Fibroblast of skin of back (primary cell): ENCODE results near the gene C1S.
A peak's percentile ranks its signal among the peaks of the same experiment; 100 is the strongest.
"Not testable (repeated sequence)": the region's sequence is repeated elsewhere in the genome, so short reads cannot be mapped to it uniquely, and the experiment has no call there.

ENCODE experiments used
- DNase-seq: peaks from one replicate; pipeline ENCODE4 v3.0.0-alpha.2; 2013

C1S gene

GRCh38 chr12:7046383-7047105 lies 14.0 kb upstream of the C1S start:
- no peak for DNase-seq

DNA sequence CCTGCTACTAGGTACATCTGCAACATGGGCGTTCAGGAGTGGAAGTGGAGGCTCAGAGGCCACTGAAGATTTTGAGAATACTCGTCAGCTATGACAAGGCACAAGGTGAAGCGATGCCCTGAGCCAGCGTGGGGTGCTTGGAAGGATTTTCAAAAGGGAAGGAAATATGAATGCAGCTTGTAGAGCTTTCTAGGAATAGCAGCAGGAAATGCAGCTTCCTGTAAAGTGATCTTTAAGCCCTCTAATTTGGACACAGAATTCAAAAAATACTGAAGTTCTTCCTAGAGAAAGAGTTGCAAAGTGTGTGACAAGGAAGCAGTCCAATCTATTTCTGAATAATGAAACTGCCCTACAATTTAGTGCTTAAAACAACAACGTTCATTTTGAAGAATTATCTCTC lies 13.2 kb upstream of the C1S start:
- DNase-seq: no peak

GRCh38 chr12:7049445-7049951 lies 11.0 kb upstream of the C1S start:
- DNase-seq: not testable (repeated sequence)

- DNase-seq: not testable (repeated sequence)
Measured at GRCh38 chr12:7049973-7050372, 10.5 kb upstream of the C1S start.

- no peak for DNase-seq
Measured at GRCh38 chr12:7054925-7055324, 5.6 kb upstream of the C1S start.

DNA sequence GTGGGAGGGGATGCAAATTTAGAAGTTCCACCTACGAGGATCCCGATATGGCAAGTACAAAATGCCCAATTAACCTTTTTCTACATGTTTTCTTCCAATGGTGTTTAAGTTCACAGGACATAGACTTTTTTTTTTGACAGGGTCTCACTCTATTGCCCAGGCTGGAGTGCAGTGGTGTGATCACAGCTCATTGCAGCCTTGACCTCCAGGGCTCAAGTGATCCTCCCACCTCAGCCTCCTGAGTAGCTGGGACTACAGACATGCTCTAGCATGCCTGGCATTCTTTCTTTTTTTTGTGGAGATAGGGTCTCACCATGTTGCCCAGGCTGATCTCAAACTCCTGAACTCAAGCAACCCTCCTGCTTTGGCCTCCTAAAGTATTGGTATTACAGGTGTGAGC lies 4.8 kb upstream of the C1S start:
- not testable (repeated sequence) for DNase-seq

GRCh38 chr12:7058163-7058845 lies 2.2 kb upstream of the C1S start:
- no peak for DNase-seq

GRCh38 chr12:7058850-7059395 lies 1.6 kb upstream of the C1S start:
- DNase-seq: no peak

GRCh38 chr12:7059780-7060179 lies 738 bp upstream of the C1S start:
- DNase-seq: no peak

GRCh38 chr12:7061138-7061537 lies 620 bp downstream of the C1S start:
- DNase-seq: no peak

- no peak for DNase-seq
Measured at GRCh38 chr12:7061596-7061995, 1.1 kb downstream of the C1S start.

DNA sequence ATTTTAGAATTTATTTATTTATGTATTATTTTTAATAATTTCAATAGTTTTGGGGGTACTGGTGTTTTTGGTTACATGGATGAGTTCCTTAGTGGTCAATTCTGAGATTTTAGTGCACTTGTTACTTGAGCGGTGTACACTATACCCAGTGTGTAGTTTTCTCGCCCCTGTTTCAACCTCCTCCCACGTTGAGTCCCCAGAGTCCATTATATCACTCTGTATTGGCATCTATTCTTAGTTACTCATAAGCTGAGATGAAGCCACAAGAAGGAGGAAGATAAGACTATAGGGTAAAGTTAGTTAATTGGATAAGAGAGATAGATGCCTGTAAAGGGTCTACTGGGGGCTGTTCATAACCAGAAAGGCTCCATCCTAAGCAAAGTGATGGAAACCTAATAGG lies 4.0 kb downstream of the C1S start:
- no peak for DNase-seq

GRCh38 chr12:7065073-7065623 lies 4.6 kb downstream of the C1S start:
- no peak for DNase-seq

GRCh38 chr12:7066596-7066995 lies 6.1 kb downstream of the C1S start:
- no peak for DNase-seq

GRCh38 chr12:7067096-7067495 lies 6.6 kb downstream of the C1S start:
- DNase-seq: no peak

DNA sequence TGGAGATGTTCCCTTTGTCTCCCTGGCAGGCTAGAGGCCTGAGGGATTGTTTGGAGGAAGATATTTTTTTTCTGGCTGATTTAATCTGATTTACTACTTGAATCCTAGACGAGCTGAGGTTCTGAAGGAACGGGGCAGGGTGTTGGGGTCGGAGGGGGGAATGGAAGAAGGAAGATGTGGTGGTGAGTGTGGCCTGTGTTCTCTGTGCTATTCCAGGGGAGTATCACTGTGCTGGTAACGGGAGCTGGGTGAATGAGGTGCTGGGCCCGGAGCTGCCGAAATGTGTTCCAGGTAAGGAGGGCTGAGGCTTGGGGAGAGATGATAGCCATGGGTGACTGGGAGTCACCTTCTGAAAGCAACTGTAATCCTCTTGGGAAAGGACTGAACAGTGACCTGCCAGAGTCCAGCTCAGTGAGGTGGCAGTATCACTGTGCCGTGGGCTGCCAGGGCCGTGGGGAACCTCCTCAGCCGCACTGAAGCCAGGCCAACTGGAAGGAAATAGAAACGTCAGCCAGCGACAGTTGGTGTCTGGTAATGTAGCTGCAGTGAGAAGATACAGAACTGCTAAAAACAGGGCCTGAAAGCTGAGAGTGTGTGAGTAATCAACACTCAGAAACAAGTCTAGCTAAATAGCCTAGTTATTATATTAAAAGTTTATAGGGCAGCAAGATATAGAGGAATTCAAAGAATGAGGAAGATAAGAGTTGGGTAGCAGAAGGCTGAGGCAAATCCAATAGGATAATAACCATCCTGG lies 7.9 kb downstream of the C1S start:
- DNase-seq: peak; percentile 39

DNA sequence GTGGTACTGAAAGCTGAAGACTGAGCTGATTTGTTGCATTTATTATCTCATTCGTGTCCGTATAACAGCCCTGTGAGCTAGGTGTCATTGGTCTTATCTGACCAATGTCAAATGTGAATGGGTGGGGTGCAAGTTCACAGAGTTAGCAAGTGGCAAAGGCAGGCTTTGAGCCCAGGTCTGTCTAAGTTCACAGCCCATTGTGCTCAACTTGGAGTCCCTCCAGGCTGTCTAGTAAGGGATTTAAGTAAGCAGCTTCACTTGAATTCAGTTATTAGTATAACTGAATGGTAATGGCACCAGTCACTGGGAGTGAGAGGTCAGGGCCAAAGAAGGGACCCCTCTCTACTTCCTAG lies 8.5 kb downstream of the C1S start:
- no peak for DNase-seq

DNA sequence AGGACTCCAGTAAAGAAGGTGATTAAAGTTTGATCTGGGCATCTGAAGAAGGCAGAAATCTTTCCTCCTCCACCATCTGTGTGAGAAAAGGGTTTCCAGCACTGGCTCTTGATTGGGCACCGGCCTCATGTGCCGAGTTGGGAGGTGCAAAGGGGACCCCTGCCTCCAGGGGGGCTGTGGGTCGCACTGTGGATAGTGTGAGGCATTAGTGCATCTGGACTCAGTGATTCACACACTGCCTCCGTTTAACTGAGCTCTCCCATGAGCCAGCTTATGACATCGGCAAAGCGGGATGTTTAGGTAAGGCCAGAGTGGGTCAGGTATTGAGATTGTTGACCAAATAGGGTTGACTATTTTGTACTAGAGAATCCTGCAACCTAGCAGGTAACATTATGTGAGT lies 8.9 kb downstream of the C1S start:
- no peak for DNase-seq

DNA sequence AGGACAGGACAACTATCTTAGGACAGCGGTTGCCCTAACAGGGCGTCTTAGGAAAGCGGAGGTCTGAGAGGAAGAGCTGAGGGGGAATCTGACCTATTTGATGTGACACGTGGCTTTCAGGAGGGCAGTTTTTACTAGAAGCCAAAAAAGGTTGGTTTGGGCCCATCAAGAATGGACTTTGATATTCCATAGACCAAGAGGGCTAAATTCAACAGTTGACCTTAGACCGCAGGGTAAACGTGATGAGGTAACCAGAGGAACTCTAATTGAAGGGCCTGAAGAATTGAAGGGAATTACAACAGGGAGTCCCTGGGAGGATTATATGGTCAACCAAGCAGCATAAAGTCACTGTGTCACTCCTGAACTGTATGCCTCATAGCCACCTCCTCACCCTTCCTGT lies 11.5 kb downstream of the C1S start:
- no peak for DNase-seq

- DNase-seq: no peak
Measured at GRCh38 chr12:7072554-7072953, 12.0 kb downstream of the C1S start.

- DNase-seq: no peak
Measured at GRCh38 chr12:7073946-7074345, 13.4 kb downstream of the C1S start.

GRCh38 chr12:7075518-7075917 lies 15.0 kb downstream of the C1S start:
- DNase-seq: no peak

- DNase-seq: no peak
Measured at GRCh38 chr12:7075939-7076338, 15.4 kb downstream of the C1S start.
